Measurements from ENCODE around the gene FANCC.

Gene FANCC

DNA sequence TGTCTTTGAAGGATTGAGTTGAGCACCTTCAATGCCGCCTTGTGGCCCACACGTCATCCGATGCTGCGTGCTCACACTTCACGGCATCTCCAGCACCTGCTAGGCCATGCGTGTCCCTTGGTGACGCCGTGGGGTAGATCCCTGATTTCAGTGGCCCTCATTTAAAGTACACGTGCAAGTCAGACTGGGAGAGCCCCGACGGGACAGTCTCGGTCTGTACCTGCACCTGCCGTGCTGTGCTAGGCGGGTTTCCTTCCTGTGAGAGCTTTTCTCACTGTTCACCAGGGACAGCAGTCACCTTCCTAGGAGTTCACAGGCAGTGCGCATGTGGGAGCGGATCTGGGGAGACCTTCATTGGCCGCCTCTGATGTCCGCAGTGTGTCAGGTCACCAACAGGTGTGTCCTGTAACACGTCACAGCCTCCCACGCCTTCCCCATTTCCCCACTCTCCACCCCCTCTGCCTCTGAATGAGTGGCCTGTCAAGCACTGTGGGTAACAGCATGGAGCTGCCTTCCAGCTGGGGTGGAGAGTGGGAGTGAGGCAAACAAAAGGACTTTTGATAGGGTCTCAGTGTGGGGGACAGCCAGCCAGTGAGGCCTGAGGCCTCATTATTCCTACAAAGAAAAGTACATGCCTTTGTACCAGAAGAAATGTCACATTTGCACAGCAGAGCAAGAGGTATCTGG, 236.4 kb downstream of the FANCC start:
- DNase-seq: no peak

DNA sequence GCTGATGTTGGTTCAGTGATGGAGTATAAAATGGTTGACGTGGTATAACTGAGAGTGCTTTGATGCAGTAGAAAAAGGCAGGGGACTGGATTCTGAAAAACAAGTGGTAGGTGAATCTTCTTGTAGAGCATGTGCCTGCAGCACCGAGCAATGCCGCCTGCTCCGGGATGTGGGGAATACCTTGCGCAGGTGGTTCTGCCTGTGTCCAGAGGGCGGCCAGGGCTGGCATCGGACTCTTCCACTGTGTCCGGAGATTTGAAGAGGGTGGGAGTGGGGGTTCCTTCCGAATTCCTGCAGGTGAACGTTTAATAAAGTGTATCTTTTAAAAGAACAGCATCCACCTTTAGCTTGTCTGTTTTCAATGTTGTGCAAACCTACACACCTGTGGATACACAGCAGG, 238.0 kb downstream of the FANCC start:
- DNase-seq: no peak

GRCh38 chr9:95078939-95079338, 238.6 kb downstream of the FANCC start:
- no peak for DNase-seq

GRCh38 chr9:95078511-95078910, 239.0 kb downstream of the FANCC start:
- no peak for DNase-seq

DNA sequence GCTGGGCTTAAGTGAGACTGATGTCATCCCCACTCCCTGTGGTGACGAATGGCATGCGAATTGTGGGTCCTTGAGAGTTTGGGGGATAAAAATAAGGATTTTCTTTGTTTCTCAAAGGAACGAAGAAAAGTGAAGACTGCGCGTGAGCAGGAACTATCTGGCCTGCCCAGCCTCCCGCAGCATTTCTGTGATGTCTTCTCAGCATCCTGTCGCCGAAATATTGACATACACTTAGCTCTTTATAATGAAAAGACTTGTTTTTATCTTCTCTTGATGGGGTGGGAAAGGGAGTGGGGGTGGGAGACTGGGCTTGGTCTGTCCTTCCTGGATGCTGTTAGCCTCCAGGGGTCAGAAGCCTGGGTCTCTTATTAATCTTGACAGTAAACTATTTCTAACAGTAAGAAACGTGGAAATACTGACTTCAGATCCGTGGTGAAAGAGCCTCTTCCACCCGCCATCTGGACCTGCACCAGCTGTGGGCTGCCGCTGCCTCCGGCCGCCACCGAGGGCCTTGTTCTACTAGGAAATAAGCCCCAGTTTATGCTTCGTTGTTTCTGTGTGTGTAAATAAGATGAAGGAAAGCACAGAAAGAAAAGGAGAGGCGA, 239.6 kb downstream of the FANCC start:
- DNase-seq: no peak

GRCh38 chr9:95077053-95077765, 240.3 kb downstream of the FANCC start:
- no peak for DNase-seq

- DNase-seq: no peak
Measured at GRCh38 chr9:95076696-95077052, 240.8 kb downstream of the FANCC start.

- DNase-seq: no peak
Measured at GRCh38 chr9:95075700-95076099, 241.8 kb downstream of the FANCC start.

DNA sequence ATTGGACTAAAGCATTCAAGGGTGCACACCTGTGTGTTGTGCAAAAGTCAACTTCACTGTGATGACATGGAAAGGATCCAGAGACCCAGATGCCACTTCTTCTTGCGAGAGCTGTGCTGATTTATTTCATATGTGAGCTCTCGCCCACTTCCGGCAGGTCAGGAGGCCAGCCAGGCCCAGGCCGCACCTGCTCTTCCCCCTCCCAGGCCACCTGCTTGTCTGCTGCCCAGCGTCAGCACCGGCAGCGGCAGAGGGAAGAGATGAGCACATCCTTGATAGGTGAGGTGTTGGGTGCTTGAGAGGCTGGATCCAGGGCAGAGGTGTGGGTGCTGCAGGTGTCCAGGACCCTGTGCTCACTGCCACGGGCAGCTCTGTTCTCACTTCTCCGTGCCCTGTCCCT, 242.9 kb downstream of the FANCC start:
- no peak for DNase-seq

GRCh38 chr9:95073918-95074317, 243.6 kb downstream of the FANCC start:
- DNase-seq: no peak

GRCh38 chr9:95073042-95073607, 244.4 kb downstream of the FANCC start:
- DNase-seq: no peak

DNA sequence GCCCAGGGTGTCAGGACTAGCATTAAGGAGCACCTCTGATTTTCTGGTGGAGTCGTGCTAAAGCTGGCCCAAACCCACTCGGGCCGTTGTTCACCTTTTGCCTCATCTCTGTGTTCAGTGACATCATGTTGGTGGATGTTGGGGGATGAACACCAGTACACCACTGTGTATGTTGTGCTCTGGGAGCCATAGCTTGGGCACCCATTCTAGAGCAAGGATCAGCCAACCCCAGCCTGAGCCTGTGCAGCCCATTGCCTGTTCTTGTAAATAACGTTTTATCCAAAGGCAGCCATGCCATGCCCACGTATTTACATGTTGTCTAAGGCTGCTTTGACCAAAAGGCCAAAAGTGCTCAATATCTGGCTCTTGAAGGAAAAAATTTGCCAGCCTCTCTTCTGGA, 245.6 kb downstream of the FANCC start:
- no peak for DNase-seq

DNA sequence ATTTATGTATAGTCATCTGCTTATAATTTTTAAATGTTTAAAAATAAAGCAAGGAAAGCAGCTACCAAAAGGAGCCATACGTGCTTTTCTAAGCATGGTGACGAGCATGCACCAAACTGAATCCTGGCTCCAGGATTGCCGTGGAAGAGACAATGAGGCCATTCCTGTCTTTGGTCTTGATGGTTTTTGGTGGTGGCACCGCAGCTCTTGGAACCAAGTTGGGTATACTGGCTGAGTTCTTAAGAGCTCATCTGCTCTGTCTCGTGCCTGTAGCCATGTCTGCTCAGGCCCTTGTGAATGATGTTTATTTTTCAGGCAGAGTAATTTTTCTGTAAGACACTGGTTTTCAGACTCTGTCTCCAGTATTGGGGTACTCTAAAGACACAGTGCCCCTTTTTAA, 246.1 kb downstream of the FANCC start:
- no peak for DNase-seq

- DNase-seq: no peak
Measured at GRCh38 chr9:95070549-95071021, 246.9 kb downstream of the FANCC start.

DNA sequence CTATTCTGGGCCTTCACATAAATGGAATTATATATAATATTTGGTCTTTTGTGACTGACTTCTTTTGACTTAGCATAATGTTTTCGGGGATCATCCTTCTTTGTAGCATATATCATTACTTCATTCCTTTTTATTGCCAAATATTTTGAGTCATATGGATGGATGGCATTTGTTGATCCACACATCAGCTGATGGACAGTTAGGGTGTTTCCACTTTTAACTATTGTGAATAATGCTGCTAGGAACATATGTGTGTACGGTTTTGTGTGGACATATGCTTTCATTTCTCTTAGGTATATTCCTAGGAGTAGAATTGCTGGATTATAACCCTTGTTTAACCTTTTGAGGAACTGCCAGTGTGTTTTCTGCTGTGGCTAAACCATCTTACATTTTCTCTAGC, 249.6 kb downstream of the FANCC start:
- no peak for DNase-seq

GRCh38 chr9:95067057-95067456, 250.5 kb downstream of the FANCC start:
- DNase-seq: no peak

GRCh38 chr9:95065224-95065623, 252.3 kb downstream of the FANCC start:
- DNase-seq: no peak

- no peak for DNase-seq
Measured at GRCh38 chr9:95063300-95063699, 254.2 kb downstream of the FANCC start.

DNA sequence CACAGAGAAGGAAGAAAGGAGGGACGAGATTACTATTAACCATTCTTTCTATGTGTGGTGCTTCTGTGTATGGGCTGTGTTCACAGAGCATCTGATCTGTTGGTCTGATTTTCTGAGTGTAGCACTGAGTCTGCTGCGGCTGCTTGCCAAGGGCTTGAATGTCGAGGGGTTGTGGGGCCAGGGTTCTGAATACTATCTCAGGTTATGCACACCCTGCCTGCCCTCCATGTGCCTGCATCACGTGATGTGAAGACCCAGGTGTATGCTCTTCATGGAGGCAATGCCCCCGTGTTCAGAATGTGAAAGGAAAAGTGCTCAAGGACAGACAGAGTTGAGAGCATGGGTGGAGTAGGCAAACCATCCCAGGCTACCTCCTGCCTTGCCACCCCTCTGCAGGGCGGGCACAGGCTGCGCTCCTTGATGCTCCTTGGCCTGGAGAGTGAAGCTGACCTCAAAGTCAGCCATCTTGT, 254.9 kb downstream of the FANCC start:
- DNase-seq: no peak

GRCh38 chr9:95061916-95062595, 255.5 kb downstream of the FANCC start:
- no peak for DNase-seq

DNA sequence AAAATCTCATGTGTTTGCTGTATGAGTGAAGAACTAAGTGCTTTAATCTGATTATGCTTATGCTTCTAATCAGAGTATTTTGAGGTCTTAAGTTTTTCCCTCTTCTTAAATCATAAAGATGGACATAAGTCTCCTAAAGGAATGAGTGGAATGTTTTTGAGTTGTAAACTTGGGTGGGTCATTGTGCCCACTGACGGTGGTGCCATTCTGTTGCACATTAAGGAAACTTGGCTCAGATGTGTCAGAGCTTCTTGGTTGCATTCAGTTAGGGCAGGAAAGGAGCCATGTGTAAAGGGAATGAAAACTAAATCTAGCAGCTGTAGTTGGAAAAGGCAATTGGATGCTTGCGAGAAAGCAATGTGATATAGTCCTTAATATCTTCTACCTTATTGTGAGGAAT, 256.6 kb downstream of the FANCC start:
- no peak for DNase-seq

DNA sequence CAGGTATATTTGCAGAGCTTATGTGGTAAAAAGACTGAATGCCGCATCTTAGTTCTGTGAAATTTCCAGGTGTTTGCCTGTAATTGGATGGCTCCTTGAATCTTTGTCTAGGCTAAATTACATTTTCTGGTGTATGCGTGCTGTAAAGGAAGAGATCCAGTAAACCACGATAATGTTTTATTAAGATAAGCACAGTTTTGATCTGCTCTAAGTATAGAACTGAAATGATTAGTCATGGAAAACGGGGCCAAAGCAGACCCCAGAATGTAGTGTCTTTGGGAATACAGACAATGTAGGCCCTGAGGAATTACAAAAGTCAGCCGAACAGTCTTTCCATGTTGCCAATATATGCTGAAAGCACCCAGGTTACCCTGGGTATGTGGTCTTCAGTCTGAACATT, 257.3 kb downstream of the FANCC start:
- DNase-seq: no peak

- no peak for DNase-seq
Measured at GRCh38 chr9:95058795-95059386, 258.6 kb downstream of the FANCC start.

All from NCI-H1105 (cell line).